Measurements from ENCODE around the gene PTPRD. TPM values are rescaled to one million over a fixed set of nuclear protein-coding genes. Genes with fewer than 3 reads are reported as not detected.

The PTPRD gene
- total RNA-seq, 3 donors from 2014 or later (not counting 1 experiment from before 2014, with no cell fraction given): 0.05 to 0.68 TPM; not detected in 1

GRCh38 chr9:9246726-9247125 is 1366.1 kb downstream of the PTPRD start:
- no peak for DNase-seq
- Histone ChIP-seq H3K4me3 (ENCODE audit: low read length) (no peak overlapping the region), H3K9me3 (ENCODE audit: control insufficient read depth, insufficient read depth, low read length) (no peaks in the 10 kb centered on the region), H3K27me3 (ENCODE audit: control insufficient read depth, insufficient read depth, low read length) (no peaks in the 10 kb centered on the region), H3K27ac (ENCODE audit: low read length) (no peak overlapping the region), H3K36me3 (ENCODE audit: control insufficient read depth, insufficient read depth, low read length) (no peaks in the 10 kb centered on the region), H3K4me1 (ENCODE audit: control insufficient read depth, insufficient read depth, low read length) (no peaks in the 10 kb centered on the region)
- peaks cover 5 to 9% of the 10 kb centered on the region in 2 donors for H3K9me3 Mint-ChIP-seq
- TF ChIP-seq, protein P1, sequence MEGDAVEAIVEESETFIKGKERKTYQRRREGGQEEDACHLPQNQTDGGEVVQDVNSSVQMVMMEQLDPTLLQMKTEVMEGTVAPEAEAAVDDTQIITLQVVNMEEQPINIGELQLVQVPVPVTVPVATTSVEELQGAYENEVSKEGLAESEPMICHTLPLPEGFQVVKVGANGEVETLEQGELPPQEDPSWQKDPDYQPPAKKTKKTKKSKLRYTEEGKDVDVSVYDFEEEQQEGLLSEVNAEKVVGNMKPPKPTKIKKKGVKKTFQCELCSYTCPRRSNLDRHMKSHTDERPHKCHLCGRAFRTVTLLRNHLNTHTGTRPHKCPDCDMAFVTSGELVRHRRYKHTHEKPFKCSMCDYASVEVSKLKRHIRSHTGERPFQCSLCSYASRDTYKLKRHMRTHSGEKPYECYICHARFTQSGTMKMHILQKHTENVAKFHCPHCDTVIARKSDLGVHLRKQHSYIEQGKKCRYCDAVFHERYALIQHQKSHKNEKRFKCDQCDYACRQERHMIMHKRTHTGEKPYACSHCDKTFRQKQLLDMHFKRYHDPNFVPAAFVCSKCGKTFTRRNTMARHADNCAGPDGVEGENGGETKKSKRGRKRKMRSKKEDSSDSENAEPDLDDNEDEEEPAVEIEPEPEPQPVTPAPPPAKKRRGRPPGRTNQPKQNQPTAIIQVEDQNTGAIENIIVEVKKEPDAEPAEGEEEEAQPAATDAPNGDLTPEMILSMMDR (IDR thresholded peaks at IDR 0.05): no peak
- no peaks in the 10 kb centered on the region for H3K27me3 Mint-ChIP-seq (ENCODE audit: low read depth in 2 of 2)
- peaks cover 7% of the 10 kb centered on the region for H3K36me3 Mint-ChIP-seq
- no peak for ATAC-seq
- WGBS (ENCODE audit: insufficient coverage): 62% methylated on average over 2 of the region's 2 CpGs
- no peaks in the 10 kb centered on the region for H3K4me1 Mint-ChIP-seq
- no peak overlapping the region for H3K4me3 Mint-ChIP-seq
- no peak overlapping the region for H3K27ac Mint-ChIP-seq
- intact Hi-C loops (cut with micrococcal nuclease): no loop called here

DNA sequence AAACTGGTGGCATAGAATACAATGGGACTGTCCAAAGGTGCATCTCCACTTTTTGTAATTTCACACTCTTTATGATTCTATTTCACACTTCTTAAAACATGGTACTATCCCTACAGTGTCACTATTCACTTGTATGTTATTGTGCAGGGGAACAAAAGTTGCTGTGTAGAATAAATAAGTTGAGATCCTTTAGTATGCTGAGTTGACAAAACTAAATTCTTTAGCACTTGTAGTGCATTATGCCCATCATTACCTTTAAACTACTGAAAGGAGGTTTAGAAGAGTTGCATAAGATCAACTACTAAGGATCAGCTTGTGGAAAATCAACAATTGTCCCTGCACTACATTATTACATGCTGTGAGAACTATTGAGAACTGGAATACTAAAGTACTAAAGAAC is 1380.9 kb downstream of the PTPRD start:
- no peak for ATAC-seq
- Histone ChIP-seq H3K27me3 (ENCODE audit: control insufficient read depth, insufficient read depth, low read length) (no peaks in the 10 kb centered on the region), H3K4me1 (ENCODE audit: control insufficient read depth, insufficient read depth, low read length) (no peaks in the 10 kb centered on the region), H3K27ac (ENCODE audit: low read length) (no peak overlapping the region), H3K36me3 (ENCODE audit: control insufficient read depth, insufficient read depth, low read length) (no peaks in the 10 kb centered on the region), H3K9me3 (ENCODE audit: control insufficient read depth, insufficient read depth, low read length) (peaks cover 7% of the 10 kb centered on the region), H3K4me3 (ENCODE audit: low read length) (no peak overlapping the region)
- no peaks in the 10 kb centered on the region for H3K27me3 Mint-ChIP-seq (ENCODE audit: low read depth in 2 of 2)
- no peaks in the 10 kb centered on the region for H3K36me3 Mint-ChIP-seq
- no peak overlapping the region for H3K27ac Mint-ChIP-seq
- DNase-seq: no peak
- H3K9me3 Mint-ChIP-seq: peaks cover 19 to 20% of the 10 kb centered on the region in 2 donors
- TF ChIP-seq, protein P1 (IDR thresholded peaks at IDR 0.05): no peak
- no peaks in the 10 kb centered on the region for H3K4me1 Mint-ChIP-seq
- intact Hi-C loops (cut with micrococcal nuclease): no loop called here
- no peak overlapping the region for H3K4me3 Mint-ChIP-seq

GRCh38 chr9:9229269-9229668 is 1383.5 kb downstream of the PTPRD start:
- H3K36me3 ChIP-seq (ENCODE audit: control insufficient read depth, insufficient read depth, low read length): no peaks in the 10 kb centered on the region
- no peak overlapping the region for H3K27ac Mint-ChIP-seq
- no peaks in the 10 kb centered on the region for H3K27me3 ChIP-seq (ENCODE audit: control insufficient read depth, insufficient read depth, low read length)
- ATAC-seq (no peak), DNase-seq (no peak)
- no peak overlapping the region for H3K27ac ChIP-seq (ENCODE audit: low read length)
- H3K4me1 Mint-ChIP-seq: no peaks in the 10 kb centered on the region
- no peaks in the 10 kb centered on the region for H3K36me3 Mint-ChIP-seq
- no peaks in the 10 kb centered on the region for H3K27me3 Mint-ChIP-seq (ENCODE audit: low read depth in 2 of 2)
- H3K9me3 Mint-ChIP-seq: peaks cover 13 to 18% of the 10 kb centered on the region in 2 donors
- no peaks in the 10 kb centered on the region for H3K4me1 ChIP-seq (ENCODE audit: control insufficient read depth, insufficient read depth, low read length)
- TF ChIP-seq, protein P1 (IDR thresholded peaks at IDR 0.05): no peak
- 100% methylated on average over 2 of the region's 3 CpGs for WGBS (ENCODE audit: insufficient coverage)
- H3K9me3 ChIP-seq (ENCODE audit: control insufficient read depth, insufficient read depth, low read length): peaks cover 7% of the 10 kb centered on the region
- H3K4me3 ChIP-seq (ENCODE audit: low read length): no peak overlapping the region
- H3K4me3 Mint-ChIP-seq: no peak overlapping the region
- intact Hi-C loops (cut with micrococcal nuclease): no loop called here

DNA sequence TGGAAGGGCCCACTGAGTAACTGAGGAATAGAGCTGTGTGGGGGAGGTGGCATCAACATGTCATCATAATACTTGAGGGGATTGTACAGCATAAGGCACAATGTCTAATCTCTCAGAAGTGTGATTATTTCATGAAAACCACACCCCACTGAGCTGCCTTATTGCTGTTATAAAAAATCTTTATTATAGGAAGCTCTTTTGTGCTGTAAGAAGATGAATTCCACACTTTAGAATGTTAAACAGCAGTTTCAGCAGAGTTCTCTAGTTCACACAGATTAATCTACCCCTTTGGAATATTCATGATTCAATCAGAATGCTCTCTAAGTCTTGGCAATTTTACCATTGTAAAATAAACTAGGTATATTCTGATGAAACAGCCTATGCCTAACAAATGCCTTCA is 1389.6 kb downstream of the PTPRD start:
- DNase-seq (no peak), ATAC-seq (no peak)
- H3K9me3 ChIP-seq (ENCODE audit: control insufficient read depth, insufficient read depth, low read length): no peaks in the 10 kb centered on the region
- H3K4me3 Mint-ChIP-seq: no peak overlapping the region
- H3K9me3 Mint-ChIP-seq: peaks cover 2 to 8% of the 10 kb centered on the region in 2 donors
- H3K27ac Mint-ChIP-seq: no peak overlapping the region
- no peak overlapping the region for H3K27ac ChIP-seq (ENCODE audit: low read length)
- no peaks in the 10 kb centered on the region for H3K4me1 ChIP-seq (ENCODE audit: control insufficient read depth, insufficient read depth, low read length)
- H3K4me3 ChIP-seq (ENCODE audit: low read length): no peak overlapping the region
- H3K36me3 ChIP-seq (ENCODE audit: control insufficient read depth, insufficient read depth, low read length): no peaks in the 10 kb centered on the region
- H3K36me3 Mint-ChIP-seq: no peaks in the 10 kb centered on the region
- TF ChIP-seq, protein P1 (IDR thresholded peaks at IDR 0.05): no peak
- no peaks in the 10 kb centered on the region for H3K27me3 Mint-ChIP-seq (ENCODE audit: low read depth in 2 of 2)
- no peaks in the 10 kb centered on the region for H3K27me3 ChIP-seq (ENCODE audit: control insufficient read depth, insufficient read depth, low read length)
- no peaks in the 10 kb centered on the region for H3K4me1 Mint-ChIP-seq
- intact Hi-C loops (cut with micrococcal nuclease): no loop called here
